Measurements from ENCODE around the gene LYST. TPM values are rescaled to one million over a fixed set of nuclear protein-coding genes. Genes with fewer than 3 reads are reported as not detected.

The LYST gene
- polyA plus RNA-seq, 1 donor from 2014 or later: 23.4 TPM

DNA sequence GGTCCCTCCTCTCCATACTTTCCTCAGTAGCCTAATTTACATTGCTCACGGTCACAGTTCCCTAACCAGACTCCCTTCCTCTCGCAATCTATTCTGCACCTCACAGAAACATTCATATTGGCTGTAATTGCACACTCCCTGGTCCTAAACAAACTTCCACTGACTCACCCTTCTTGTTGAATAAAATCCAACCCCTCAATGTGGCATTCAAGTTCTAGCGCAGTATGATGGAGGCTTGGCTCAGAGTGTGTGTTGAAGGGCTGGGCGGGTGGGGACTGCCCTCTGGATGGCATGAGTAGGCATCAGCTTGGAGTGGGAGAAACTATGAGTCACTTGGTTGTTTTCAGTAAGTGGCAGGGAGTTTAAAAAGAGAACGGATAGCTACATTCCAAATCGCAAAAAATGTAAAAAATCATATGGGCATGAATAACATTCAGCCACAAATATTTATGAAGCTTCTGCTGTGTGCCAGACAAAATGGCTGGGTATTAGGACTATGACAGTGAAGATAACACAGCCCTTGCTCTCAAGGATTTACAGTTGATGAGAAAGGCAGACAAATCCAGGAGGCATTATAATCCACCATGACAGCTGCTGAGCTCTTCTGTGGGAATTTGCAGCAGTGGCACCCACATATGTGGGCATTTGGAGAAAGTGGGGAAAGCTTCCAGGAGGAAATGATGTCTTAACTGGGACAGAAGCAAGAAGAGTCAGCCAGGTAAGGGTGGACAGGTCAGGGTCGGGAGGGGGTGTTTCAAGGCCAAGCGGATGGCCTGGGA lies 42.2 kb upstream of the LYST start:
- H3K4me2 ChIP-seq (ENCODE audit: low read length): no peak overlapping the region

DNA sequence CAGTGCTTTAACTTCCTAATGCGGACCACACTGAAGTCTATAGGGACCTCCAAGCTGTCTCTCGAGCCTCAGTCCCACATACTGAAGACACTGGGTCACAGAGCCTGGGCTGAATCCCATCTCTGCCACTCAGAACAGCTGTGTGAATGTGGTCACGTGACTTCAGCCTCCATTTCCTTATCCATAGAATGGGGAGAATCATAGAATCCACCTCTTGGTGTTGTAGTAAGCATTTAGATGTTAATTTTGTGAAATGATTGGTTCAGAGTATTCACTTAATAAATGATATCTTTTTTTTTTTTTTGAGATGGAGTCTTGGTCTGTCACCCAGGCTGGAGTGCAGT lies 41.2 kb upstream of the LYST start:
- Histone ChIP-seq H2AFZ (ENCODE audit: low read depth, low read length) (no peak overlapping the region), H4K20me1 (ENCODE audit: insufficient read depth) (no peaks in the 10 kb centered on the region), H3K9me2 (ENCODE audit: insufficient read depth, low read length) (no peaks in the 10 kb centered on the region), H3K9me3 (ENCODE audit: low read length) (no peaks in the 10 kb centered on the region), H3K36me3 (ENCODE audit: insufficient read depth, low read length) (no peaks in the 10 kb centered on the region), H3K4me2 (ENCODE audit: low read length) (no peak overlapping the region), H3K9ac (ENCODE audit: low read length) (no peak overlapping the region), H3K4me3 (ENCODE audit: low read length) (no peak overlapping the region), H3K27me3 (ENCODE audit: insufficient read depth, low read depth, low read length) (no peaks in the 10 kb centered on the region), H3F3A (ENCODE audit: insufficient read depth, low read length, poor library complexity, severe bottlenecking) (no peaks in the 10 kb centered on the region), H3K79me2 (replicated peaks; ENCODE audit: insufficient read depth, low read length) (no peaks in the 10 kb centered on the region), H3K27ac (ENCODE audit: low read length) (no peak overlapping the region)
- TF ChIP-seq MXI1 (conservative IDR thresholded peaks at IDR 0.05; ENCODE audit: poor library complexity, severe bottlenecking) (no peak), POLR2AphosphoS5 (IDR thresholded peaks at IDR 0.05) (no peak), EZH2 (IDR thresholded peaks at IDR 0.05; ENCODE audit: borderline replicate concordance, insufficient read depth, low read length, poor library complexity, severe bottlenecking) (no peak), TAF1 (IDR thresholded peaks at IDR 0.05; ENCODE audit: low read depth) (no peak), SMC3 (conservative IDR thresholded peaks at IDR 0.05; ENCODE audit: poor library complexity) (no peak), RAD21 (conservative IDR thresholded peaks at IDR 0.05) (no peak), EP300 (conservative IDR thresholded peaks at IDR 0.05; ENCODE audit: poor library complexity, severe bottlenecking) (no peak)
- TF ChIP-seq, protein P1, sequence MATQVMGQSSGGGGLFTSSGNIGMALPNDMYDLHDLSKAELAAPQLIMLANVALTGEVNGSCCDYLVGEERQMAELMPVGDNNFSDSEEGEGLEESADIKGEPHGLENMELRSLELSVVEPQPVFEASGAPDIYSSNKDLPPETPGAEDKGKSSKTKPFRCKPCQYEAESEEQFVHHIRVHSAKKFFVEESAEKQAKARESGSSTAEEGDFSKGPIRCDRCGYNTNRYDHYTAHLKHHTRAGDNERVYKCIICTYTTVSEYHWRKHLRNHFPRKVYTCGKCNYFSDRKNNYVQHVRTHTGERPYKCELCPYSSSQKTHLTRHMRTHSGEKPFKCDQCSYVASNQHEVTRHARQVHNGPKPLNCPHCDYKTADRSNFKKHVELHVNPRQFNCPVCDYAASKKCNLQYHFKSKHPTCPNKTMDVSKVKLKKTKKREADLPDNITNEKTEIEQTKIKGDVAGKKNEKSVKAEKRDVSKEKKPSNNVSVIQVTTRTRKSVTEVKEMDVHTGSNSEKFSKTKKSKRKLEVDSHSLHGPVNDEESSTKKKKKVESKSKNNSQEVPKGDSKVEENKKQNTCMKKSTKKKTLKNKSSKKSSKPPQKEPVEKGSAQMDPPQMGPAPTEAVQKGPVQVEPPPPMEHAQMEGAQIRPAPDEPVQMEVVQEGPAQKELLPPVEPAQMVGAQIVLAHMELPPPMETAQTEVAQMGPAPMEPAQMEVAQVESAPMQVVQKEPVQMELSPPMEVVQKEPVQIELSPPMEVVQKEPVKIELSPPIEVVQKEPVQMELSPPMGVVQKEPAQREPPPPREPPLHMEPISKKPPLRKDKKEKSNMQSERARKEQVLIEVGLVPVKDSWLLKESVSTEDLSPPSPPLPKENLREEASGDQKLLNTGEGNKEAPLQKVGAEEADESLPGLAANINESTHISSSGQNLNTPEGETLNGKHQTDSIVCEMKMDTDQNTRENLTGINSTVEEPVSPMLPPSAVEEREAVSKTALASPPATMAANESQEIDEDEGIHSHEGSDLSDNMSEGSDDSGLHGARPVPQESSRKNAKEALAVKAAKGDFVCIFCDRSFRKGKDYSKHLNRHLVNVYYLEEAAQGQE (IDR thresholded peaks at IDR 0.05; ENCODE audit: borderline replicate concordance): no peak
- TF ChIP-seq, protein P2, sequence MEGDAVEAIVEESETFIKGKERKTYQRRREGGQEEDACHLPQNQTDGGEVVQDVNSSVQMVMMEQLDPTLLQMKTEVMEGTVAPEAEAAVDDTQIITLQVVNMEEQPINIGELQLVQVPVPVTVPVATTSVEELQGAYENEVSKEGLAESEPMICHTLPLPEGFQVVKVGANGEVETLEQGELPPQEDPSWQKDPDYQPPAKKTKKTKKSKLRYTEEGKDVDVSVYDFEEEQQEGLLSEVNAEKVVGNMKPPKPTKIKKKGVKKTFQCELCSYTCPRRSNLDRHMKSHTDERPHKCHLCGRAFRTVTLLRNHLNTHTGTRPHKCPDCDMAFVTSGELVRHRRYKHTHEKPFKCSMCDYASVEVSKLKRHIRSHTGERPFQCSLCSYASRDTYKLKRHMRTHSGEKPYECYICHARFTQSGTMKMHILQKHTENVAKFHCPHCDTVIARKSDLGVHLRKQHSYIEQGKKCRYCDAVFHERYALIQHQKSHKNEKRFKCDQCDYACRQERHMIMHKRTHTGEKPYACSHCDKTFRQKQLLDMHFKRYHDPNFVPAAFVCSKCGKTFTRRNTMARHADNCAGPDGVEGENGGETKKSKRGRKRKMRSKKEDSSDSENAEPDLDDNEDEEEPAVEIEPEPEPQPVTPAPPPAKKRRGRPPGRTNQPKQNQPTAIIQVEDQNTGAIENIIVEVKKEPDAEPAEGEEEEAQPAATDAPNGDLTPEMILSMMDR (IDR thresholded peaks at IDR 0.05; ENCODE audit: poor library complexity, severe bottlenecking): no peak

More for the DNA sequence above, 42.2 kb upstream of the LYST start:
- no peak overlapping the region for H3K27ac ChIP-seq (ENCODE audit: low read length)
- no peaks in the 10 kb centered on the region for H3K9me3 ChIP-seq (ENCODE audit: low read length)
- H3K36me3 ChIP-seq (ENCODE audit: insufficient read depth, low read length): no peaks in the 10 kb centered on the region
- H3K9ac ChIP-seq (ENCODE audit: low read length): no peak overlapping the region
- H2AFZ ChIP-seq (ENCODE audit: low read depth, low read length): no peak overlapping the region
- no peaks in the 10 kb centered on the region for H3K9me2 ChIP-seq (ENCODE audit: insufficient read depth, low read length)
- no peaks in the 10 kb centered on the region for H3K79me2 ChIP-seq (replicated peaks; ENCODE audit: insufficient read depth, low read length)
- no peak overlapping the region for H3K4me3 ChIP-seq (ENCODE audit: low read length)
- H3K27me3 ChIP-seq (ENCODE audit: insufficient read depth, low read depth, low read length): no peaks in the 10 kb centered on the region
- H4K20me1 ChIP-seq (ENCODE audit: insufficient read depth): no peaks in the 10 kb centered on the region
- no peaks in the 10 kb centered on the region for H3F3A ChIP-seq (ENCODE audit: insufficient read depth, low read length, poor library complexity, severe bottlenecking)
- TF ChIP-seq EZH2 (IDR thresholded peaks at IDR 0.05; ENCODE audit: borderline replicate concordance, insufficient read depth, low read length, poor library complexity, severe bottlenecking): no peak
- no peak for TF ChIP-seq SMC3 (conservative IDR thresholded peaks at IDR 0.05; ENCODE audit: poor library complexity)
- TF ChIP-seq, protein P2 (IDR thresholded peaks at IDR 0.05; ENCODE audit: poor library complexity, severe bottlenecking): no peak
- TF ChIP-seq TAF1 (IDR thresholded peaks at IDR 0.05; ENCODE audit: low read depth): no peak
- TF ChIP-seq, protein P1 (IDR thresholded peaks at IDR 0.05; ENCODE audit: borderline replicate concordance): no peak
- TF ChIP-seq EP300 (conservative IDR thresholded peaks at IDR 0.05; ENCODE audit: poor library complexity, severe bottlenecking): no peak
- TF ChIP-seq RAD21 (conservative IDR thresholded peaks at IDR 0.05): no peak
- no peak for TF ChIP-seq POLR2AphosphoS5 (IDR thresholded peaks at IDR 0.05)
- TF ChIP-seq MXI1 (conservative IDR thresholded peaks at IDR 0.05; ENCODE audit: poor library complexity, severe bottlenecking): no peak

Measured in neural cell (in vitro differentiated cells).